ENCODE measurements around the gene MORF4L2. TPM values are rescaled to one million over a fixed set of nuclear protein-coding genes. Genes with fewer than 3 reads are reported as not detected.
"Not testable (repeated sequence)": the region's sequence is repeated elsewhere in the genome, so short reads cannot be mapped to it uniquely, and the experiment has no call there.

Gene MORF4L2
- polyA plus RNA-seq, 1 experiment = 562 TPM

GRCh38 chrX:103656617-103657016 is 29.9 kb downstream of the MORF4L2 start:
- Histone ChIP-seq H3K27ac (ENCODE audit: low read depth, low read length) (peak overlapping the region; percentile 61), H3K9me3 (ENCODE audit: control insufficient read depth, insufficient read depth, low read length) (no peaks in the 10 kb centered on the region), H3K4me3 (ENCODE audit: low read depth, low read length) (no peak overlapping the region), H3K27me3 (ENCODE audit: control insufficient read depth, insufficient read depth, low read length) (no peaks in the 10 kb centered on the region)
- TF ChIP-seq CTCF (IDR thresholded peaks at IDR 0.05; ENCODE audit: low read depth, low read length) = no peak
- ChIA-PET CTCF (interaction anchor here (2.4 kb wide), 1 partner anchor 27 kb away, joined by 11 read pairs; no protein-coding TSS in a partner anchor), POLR2A (no interaction called here)
- DNase-seq (ENCODE audit: low read depth, low spot score) = no peak

- CTCF ChIA-PET; H3K4me3 ChIP-seq (ENCODE audit: low read depth, low read length); H3K9me3 ChIP-seq (ENCODE audit: control insufficient read depth, insufficient read depth, low read length); POLR2A ChIA-PET; H3K27ac ChIP-seq (ENCODE audit: low read depth, low read length); DNase-seq (ENCODE audit: low read depth, low spot score); H3K27me3 ChIP-seq (ENCODE audit: control insufficient read depth, insufficient read depth, low read length): not testable (repeated sequence)
These were observed 31.1 kb downstream of the MORF4L2 start for GRCh38 chrX:103655230-103656000.

GRCh38 chrX:103651151-103651773 is 35.2 kb downstream of the MORF4L2 start:
- POLR2A ChIA-PET = no interaction called here
- Histone ChIP-seq H3K27me3 (ENCODE audit: control insufficient read depth, insufficient read depth, low read length) (no peaks in the 10 kb centered on the region), H3K9me3 (ENCODE audit: control insufficient read depth, insufficient read depth, low read length) (no peaks in the 10 kb centered on the region), H3K4me3 (ENCODE audit: low read depth, low read length) (no peak overlapping the region), H3K27ac (ENCODE audit: low read depth, low read length) (no peak overlapping the region)
- CTCF ChIA-PET = interaction anchor here (3.2 kb wide), 1 partner anchor 21 kb away, joined by 15 read pairs; no protein-coding TSS in a partner anchor
- TF ChIP-seq CTCF (IDR thresholded peaks at IDR 0.05; ENCODE audit: low read depth, low read length) = no peak
- DNase-seq (ENCODE audit: low read depth, low spot score) = no peak

GRCh38 chrX:103647630-103648029 is 38.9 kb downstream of the MORF4L2 start:
- POLR2A ChIA-PET = no interaction called here
- DNase-seq (ENCODE audit: low read depth, low spot score) = no peak
- TF ChIP-seq CTCF (IDR thresholded peaks at IDR 0.05; ENCODE audit: low read depth, low read length) = no peak
- Histone ChIP-seq H3K27me3 (ENCODE audit: control insufficient read depth, insufficient read depth, low read length) (no peaks in the 10 kb centered on the region), H3K27ac (ENCODE audit: low read depth, low read length) (no peak overlapping the region), H3K9me3 (ENCODE audit: control insufficient read depth, insufficient read depth, low read length) (no peaks in the 10 kb centered on the region), H3K4me3 (ENCODE audit: low read depth, low read length) (no peak overlapping the region)
- CTCF ChIA-PET = interaction anchor here (2.9 kb wide), 1 partner anchor 18 kb away, joined by 8 read pairs; no protein-coding TSS in a partner anchor

- no peak for DNase-seq (ENCODE audit: low read depth, low spot score)
- Histone ChIP-seq H3K27ac (ENCODE audit: low read depth, low read length) (no peak overlapping the region), H3K9me3 (ENCODE audit: control insufficient read depth, insufficient read depth, low read length) (no peaks in the 10 kb centered on the region), H3K4me3 (ENCODE audit: low read depth, low read length) (no peak overlapping the region), H3K27me3 (ENCODE audit: control insufficient read depth, insufficient read depth, low read length) (no peaks in the 10 kb centered on the region)
- CTCF ChIA-PET = interaction anchor here (1.3 kb wide), 1 partner anchor 14 kb away, joined by 4 read pairs; no protein-coding TSS in a partner anchor
- TF ChIP-seq CTCF (IDR thresholded peaks at IDR 0.05; ENCODE audit: low read depth, low read length) = no peak
- POLR2A ChIA-PET = no interaction called here
These were observed 42.4 kb downstream of the MORF4L2 start for GRCh38 chrX:103644125-103644524.
